NCI-H2171 (cell line): ENCODE measurements around the gene VMO1.

Source experiments
- DNase-seq: peaks from one replicate; lab custom pipeline; 2025; lab: John Stamatoyannopoulos, UW

Gene VMO1

DNA sequence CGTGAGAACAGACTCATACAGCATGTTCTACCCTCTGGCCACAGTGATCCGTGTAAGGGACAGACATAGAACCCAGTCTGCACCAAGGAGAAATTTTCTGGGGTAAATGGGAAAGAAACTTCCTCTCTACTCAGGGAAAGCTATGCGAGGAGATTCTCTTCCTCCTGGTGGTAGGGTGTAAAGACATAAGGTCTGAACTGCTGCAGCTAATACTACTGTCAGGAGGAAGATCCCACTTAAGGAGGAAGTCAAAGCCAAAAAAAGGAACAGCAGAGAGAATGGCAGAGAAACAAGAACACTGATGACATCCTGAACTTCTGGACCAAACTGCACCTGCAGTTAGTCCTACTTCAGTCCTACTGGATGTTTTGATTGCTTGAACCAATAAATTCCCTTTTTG lies 21.6 kb downstream of the VMO1 start:
- no peak for DNase-seq

DNA sequence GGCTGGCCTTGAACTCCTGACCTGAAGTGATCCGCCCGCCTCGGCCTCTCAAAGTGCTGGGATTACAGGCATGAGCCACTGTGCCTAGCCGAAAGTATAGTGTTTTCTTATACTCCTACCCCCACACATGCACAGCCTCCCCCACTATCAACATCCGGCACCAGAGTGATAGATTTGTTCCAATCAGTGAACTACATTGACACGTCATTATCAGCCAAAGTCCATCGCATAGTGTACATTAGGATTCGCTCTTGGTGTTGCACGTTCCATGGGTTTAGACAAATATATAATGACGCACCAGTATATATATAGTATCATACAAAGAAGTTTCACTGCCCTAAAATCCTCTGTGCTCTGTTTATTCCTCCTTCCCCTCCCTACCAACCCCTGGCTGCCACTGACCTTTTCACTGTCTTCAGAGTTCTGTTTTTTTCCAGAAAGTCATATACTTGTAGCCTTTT lies 26.4 kb downstream of the VMO1 start:
- no peak for DNase-seq

GRCh38 chr17:4753392-4753791 lies 32.8 kb downstream of the VMO1 start:
- no peak for DNase-seq

DNA sequence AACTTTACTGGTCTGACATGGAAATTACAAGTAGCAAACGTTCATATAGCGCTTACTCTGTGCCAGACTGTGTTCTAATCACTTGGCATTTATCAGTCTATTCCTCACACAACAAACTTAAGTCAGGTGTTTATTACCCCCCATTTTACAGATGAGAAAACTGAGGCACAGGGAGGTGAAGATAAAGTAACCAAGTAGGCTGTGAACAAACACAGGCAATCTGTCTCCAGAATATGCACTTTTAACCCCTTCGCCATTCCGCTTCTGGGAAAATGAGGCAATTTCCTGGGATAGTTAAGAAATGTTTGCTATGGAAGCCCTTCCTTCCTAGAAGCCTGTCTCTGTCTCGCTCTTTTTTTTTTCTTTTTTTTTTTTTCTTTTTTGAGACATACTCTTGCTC lies 34.2 kb downstream of the VMO1 start:
- DNase-seq = no peak

DNA sequence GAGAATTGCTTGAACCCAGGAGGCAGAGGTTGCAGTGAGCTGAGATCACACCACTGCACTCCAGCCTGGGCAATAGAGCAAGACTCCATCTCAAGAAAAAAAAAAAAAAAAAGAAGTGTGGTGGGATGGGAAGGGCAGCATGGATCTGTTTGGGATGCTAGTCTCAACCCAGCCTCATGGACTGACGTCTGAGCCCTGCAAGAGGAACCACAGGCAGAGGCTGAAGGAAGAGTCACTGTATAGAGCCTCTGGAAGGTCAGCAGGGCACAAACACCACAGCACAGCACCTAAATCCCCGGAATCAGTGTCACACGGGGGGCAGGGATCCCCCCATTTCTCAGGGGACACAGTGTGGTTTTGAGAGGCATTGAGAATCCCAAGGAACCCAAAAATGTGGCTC lies 35.6 kb downstream of the VMO1 start:
- DNase-seq = no peak

- no peak for DNase-seq
Observed at GRCh38 chr17:4748686-4749085, 37.5 kb downstream of the VMO1 start.

DNA sequence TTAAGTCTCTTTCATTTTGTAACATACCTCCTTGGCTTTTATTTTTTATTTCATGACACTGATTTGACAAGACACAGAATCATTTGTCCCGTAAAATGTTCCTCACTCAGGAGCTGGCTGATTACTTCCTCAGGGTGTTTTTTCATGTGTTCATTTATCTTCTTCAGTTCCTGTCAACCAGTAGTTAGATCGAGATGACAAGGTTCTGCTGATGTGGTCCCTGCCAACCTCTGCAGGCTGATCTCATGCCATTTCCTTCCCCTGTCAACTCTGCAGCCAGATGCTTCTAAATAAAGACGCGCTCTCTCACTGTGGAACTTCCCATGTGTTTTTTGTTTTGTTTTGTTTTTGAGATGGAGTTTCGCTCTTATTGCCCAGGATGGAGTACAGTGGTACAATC lies 38.3 kb downstream of the VMO1 start:
- no peak for DNase-seq

GRCh38 chr17:4744999-4745969 lies 40.9 kb downstream of the VMO1 start:
- no peak for DNase-seq

DNA sequence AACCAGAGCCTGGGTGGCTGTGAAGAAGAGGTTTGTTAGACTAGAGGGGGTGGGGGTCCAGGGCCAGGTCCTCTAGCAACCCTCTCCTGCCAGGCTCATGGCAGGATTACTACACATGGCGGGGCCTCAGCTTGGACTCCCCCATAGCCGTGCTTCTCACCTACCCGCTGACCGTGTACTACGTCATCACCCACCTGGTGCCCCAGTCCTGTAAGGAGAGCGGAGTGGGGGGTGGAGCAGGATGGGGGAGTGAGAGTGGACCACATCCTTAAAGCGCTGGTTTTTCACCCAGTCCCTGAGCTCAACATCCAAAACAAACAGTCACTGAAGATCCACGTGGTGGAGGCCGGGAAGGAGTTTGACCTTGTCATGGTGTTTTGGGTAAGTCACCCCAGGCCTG lies 42.3 kb downstream of the VMO1 start:
- no peak for DNase-seq

DNA sequence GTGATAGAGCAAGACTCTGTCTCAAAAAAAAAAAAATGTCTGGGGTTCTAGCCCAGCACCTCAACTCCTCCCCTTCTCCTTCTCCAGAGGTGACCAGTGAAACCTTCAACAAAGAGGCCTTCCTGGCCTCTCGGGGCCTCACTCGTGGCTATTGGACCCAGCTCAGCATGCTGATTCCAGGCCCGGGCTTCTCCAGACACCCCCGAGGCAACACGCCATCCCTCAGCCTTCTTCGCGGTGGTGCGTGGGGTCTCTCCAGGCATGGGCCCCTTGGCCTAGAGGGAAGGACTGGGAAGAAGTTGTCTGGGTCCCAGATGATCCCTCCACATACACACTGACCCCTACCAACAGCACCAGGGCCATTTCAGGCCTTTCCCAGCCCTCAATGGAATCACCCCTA lies 42.9 kb downstream of the VMO1 start:
- DNase-seq = no peak

GRCh38 chr17:4742629-4743028 lies 43.5 kb downstream of the VMO1 start:
- no peak for DNase-seq

GRCh38 chr17:4742133-4742532 lies 44.0 kb downstream of the VMO1 start:
- DNase-seq = no peak

- DNase-seq = no peak
Observed at GRCh38 chr17:4741544-4741943, 44.6 kb downstream of the VMO1 start.

DNA sequence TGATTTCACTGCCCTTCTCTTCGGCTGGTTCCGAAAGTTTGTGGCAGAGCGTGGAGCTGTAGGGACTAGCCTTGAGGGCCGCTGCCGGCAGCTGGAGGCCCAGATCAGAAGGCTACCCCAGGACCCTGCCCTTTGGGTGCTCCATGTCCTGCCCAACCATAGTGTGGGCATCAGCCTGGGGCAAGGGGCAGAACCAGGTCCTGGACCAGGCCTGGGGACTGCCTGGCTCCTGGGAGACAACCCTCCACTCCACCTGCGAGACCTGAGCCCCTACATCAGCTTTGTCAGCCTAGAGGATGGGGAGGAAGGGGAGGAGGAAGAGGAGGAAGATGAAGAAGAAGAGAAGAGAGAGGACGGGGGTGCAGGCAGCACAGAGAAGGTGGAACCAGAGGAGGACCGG lies 45.6 kb downstream of the VMO1 start:
- no peak for DNase-seq

DNA sequence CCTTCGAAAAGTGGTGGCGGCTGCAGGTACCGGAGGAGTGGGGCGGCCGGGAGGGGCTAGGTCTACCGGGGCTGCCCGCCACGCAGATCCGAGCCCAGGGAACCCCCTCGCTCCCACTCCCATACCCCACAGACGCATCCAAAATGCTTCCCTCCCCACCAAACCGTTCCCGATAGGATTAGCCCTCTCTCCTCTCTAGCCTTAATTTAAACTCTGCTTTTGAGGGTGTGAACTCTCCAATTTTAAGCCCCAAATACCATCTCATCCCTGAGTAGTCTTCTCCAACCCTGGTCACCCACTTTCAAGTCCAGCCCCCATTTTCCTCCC lies 46.2 kb downstream of the VMO1 start:
- DNase-seq = no peak

DNA sequence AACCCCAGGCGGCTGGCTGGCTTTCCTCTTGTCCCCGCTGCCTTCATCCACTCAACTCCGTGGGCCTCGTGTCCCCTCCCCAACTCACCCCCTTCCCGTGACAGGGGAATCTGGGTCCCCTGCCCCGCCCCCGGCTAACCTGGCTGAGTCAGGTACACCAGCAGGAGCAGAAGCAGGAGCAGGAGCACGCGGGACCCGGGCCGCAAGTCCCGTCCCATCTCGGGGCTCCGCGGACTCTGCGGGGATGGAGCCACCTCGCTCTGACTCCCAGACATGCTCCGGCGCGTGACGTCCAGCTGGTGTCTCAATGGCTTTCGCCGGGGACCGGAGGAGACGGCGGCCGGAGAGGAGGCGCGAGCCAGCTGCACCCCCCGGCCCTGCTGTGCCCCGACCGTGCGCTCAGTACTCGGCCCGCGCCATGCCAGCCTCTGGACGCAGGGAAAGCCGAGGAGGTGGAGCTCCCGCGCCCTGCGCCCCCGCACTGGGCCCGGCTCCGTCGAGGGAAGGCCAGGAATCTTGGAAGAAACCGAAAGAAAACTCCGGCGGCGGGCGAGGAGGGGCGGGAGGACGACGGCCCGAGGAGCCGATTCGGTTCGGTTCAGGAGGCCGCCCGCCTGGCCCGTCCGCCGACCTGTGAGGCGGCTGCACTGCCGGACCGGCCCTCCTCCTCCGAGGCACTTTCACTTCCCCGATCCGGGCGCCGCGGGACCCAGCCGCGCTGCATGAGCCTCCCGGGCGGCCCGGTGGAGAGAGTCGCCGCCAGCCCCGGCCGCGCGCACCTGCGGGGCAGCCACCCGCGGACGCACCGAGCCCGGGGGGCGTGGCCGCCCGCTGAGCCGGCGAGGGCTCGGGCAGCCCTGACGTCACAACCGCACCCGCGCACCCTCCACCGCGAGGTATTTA lies 46.8 kb downstream of the VMO1 start, which contains the start of the genes CXCL16 and ZMYND15:
CXCL16 (minus strand) TSS at position 807 of the 903 bp plus-strand sequence; CDS start at position 218, 589 bp downstream.
ZMYND15 (plus strand) TSS at position 712 of the 903 bp plus-strand sequence. CDS start 716 bp downstream, outside the sequence.
- DNase-seq = no peak

GRCh38 chr17:4738136-4739121 lies 47.7 kb downstream of the VMO1 start:
- DNase-seq = no peak

DNA sequence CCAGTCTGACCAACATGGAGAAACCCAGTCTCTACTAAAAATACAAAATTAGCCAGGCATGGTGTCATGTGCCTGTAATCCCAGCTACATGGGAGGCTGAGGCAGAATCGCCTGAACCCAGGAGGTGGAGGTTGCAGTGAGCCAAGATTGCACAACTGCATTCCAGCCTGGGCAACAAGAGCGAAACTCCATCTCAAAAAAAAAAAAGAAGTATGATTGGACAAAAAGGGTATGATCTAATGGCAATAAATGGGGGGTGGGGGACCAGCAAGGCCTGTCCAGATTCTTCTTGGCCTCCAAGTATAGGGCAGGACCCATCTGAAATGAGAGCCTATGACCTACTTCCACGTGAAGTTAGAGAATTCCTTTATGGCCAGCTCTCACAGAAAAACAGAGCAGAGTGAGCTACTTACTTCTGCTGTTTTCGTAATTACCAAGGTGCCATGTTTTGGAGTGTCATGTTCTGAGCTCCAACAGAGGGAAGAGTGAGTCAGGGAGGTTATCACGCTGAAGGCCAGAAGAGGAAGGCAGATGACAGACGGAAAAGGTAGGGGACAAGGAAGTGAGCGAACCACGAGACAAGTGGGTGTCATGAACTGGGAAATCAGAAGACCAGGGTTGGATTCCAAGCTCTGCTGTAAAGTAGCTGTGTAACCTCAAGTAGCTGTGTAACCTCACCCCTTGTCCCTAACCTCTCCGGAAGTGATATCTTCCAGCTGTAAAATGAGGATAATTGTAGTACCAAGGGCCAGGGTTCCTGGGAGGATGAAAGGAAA lies 50.1 kb downstream of the VMO1 start:
- DNase-seq = no peak
